SH-SY5Y (cell line): ENCODE results near the gene RNF214.

ENCODE experiments used
- GATA2 ChIP-seq: IDR thresholded peaks from 2 replicates; pipeline ENCODE4 v1.6.1; 2011; ENCODE audit warnings: mild to moderate bottlenecking, low read depth, low read length
- GATA3 ChIP-seq: IDR thresholded peaks from 2 replicates; pipeline ENCODE4 v1.6.1; 2011; ENCODE audit warnings: low read depth, mild to moderate bottlenecking, low read length, moderate library complexity

DNA sequence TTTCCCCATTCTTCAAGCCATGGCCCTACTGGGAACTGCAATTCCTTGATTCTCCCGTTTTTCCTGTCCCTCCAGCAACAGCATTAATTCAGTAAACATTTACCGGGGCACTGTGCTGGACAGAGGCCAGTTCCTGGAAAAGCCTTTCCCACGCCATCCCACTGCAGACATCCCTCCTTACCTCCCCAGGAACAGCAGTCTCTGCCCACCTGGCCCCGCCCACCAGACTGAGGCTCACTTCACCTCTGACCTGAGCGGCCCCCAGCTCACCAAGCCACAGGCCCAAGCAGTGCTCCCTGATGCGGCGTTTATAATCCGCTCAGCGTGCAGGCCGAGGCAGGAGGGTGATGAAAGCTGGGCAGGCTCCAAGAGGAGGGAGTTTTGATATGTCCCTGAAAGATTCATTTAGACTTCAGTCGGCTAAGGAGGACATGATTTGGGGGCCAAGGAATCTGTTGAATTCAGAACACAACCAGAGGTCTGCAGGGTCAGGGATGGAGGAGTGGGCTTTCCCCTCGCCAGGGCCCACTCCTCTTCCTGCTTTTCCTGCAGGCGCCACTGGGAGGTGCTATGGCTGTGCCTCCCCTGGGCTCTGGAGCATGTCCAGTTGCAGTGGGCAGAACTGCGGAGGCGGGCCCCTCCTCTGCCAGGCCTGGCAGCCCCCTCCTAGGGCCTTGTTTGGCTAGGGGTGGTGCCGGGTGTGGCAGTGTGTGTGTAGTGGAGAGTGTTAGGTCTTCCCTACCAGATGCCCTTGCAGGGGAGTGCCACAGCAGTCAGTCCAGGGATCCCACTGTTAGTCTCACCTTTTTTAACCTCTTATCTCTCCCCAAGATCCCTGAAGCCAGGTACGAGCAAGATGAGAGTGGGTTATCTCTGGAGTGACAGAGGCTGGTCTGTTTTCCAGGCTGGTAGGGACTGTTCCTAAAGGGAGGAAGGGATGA is 34.7 kb upstream of the RNF214 start:
- TF ChIP-seq GATA2 (no peak), GATA3 (no peak)
